Skeletal muscle satellite cell (primary cell): ENCODE results near the gene ZFHX3.

Experiments
- H3K27me3 ChIP-seq: 2 replicates; pipeline ENCODE4 v1.7.0; 2013; ENCODE audit warnings: low read length; ENCODE audit not compliant: control insufficient read depth, insufficient read depth
- H3K36me3 ChIP-seq: 2 replicates; pipeline ENCODE4 v1.7.0; 2013; ENCODE audit warnings: mild to moderate bottlenecking, control low read depth, low read length; ENCODE audit not compliant: insufficient read depth
- H3K4me1 ChIP-seq: 2 replicates; pipeline ENCODE4 v1.7.0; 2013; ENCODE audit warnings: low read length; ENCODE audit not compliant: control insufficient read depth, insufficient read depth
- H3K4me2 ChIP-seq: 2 replicates; pipeline ENCODE4 v1.7.0; 2013; ENCODE audit warnings: mild to moderate bottlenecking, low read length
- H3K4me3 ChIP-seq: 2 replicates; pipeline ENCODE4 v1.7.0; 2013; ENCODE audit warnings: low read length
- H3K9ac ChIP-seq: 2 replicates; pipeline ENCODE4 v1.7.0; 2013; ENCODE audit warnings: mild to moderate bottlenecking, low read depth, low read length, moderate library complexity
- H3K9me3 ChIP-seq: replicated peaks from 2 replicates; pipeline ENCODE4 v1.7.0; 2013; ENCODE audit warnings: mild to moderate bottlenecking, control low read depth, low read length

The ZFHX3 gene

GRCh38 chr16:72988569-72988968, 59.4 kb downstream of the ZFHX3 start:
- no peaks in the 10 kb centered on the region for H3K27me3 ChIP-seq
- no peaks in the 10 kb centered on the region for H3K9me3 ChIP-seq
- H3K9ac ChIP-seq: peak overlapping the region; percentile 50
- no peaks in the 10 kb centered on the region for H3K36me3 ChIP-seq
- H3K4me2 ChIP-seq: no peak overlapping the region
- no peak overlapping the region for H3K4me3 ChIP-seq
- peaks cover 97% of the 10 kb centered on the region for H3K4me1 ChIP-seq

- Histone ChIP-seq H3K4me1 (peaks cover 88% of the 10 kb centered on the region), H3K4me2 (no peak overlapping the region), H3K4me3 (no peak overlapping the region), H3K9ac (no peak overlapping the region), H3K27me3 (no peaks in the 10 kb centered on the region), H3K9me3 (no peaks in the 10 kb centered on the region), H3K36me3 (no peaks in the 10 kb centered on the region)
Measured at GRCh38 chr16:72987480-72987901, 60.4 kb downstream of the ZFHX3 start.

- H3K9me3 ChIP-seq: no peaks in the 10 kb centered on the region
- peak overlapping the region; percentile 81 for H3K9ac ChIP-seq
- peaks cover 78% of the 10 kb centered on the region for H3K4me1 ChIP-seq
- H3K27me3 ChIP-seq: no peaks in the 10 kb centered on the region
- no peaks in the 10 kb centered on the region for H3K36me3 ChIP-seq
- H3K4me2 ChIP-seq: peak overlapping the region; percentile 82
- H3K4me3 ChIP-seq: peak overlapping the region; percentile 59
Measured at GRCh38 chr16:72985995-72986394, 61.9 kb downstream of the ZFHX3 start.

GRCh38 chr16:72985148-72985941, 62.6 kb downstream of the ZFHX3 start:
- Histone ChIP-seq H3K4me3 (peak overlapping the region; percentile 59), H3K4me2 (peak overlapping the region; percentile 82), H3K36me3 (no peaks in the 10 kb centered on the region), H3K9ac (peak overlapping the region; percentile 81), H3K4me1 (peaks cover 71% of the 10 kb centered on the region), H3K27me3 (no peaks in the 10 kb centered on the region), H3K9me3 (no peaks in the 10 kb centered on the region)

GRCh38 chr16:72983728-72984350, 64.1 kb downstream of the ZFHX3 start:
- no peaks in the 10 kb centered on the region for H3K9me3 ChIP-seq
- H3K9ac ChIP-seq: no peak overlapping the region
- H3K4me2 ChIP-seq: no peak overlapping the region
- peaks cover 58% of the 10 kb centered on the region for H3K4me1 ChIP-seq
- H3K36me3 ChIP-seq: no peaks in the 10 kb centered on the region
- no peak overlapping the region for H3K4me3 ChIP-seq
- no peaks in the 10 kb centered on the region for H3K27me3 ChIP-seq

GRCh38 chr16:72983241-72983640, 64.7 kb downstream of the ZFHX3 start:
- Histone ChIP-seq H3K27me3 (no peaks in the 10 kb centered on the region), H3K9me3 (no peaks in the 10 kb centered on the region), H3K9ac (no peak overlapping the region), H3K4me1 (peaks cover 54% of the 10 kb centered on the region), H3K36me3 (no peaks in the 10 kb centered on the region), H3K4me2 (no peak overlapping the region), H3K4me3 (no peak overlapping the region)

- Histone ChIP-seq H3K4me2 (no peak overlapping the region), H3K9ac (no peak overlapping the region), H3K9me3 (no peaks in the 10 kb centered on the region), H3K27me3 (no peaks in the 10 kb centered on the region), H3K36me3 (peaks cover 8% of the 10 kb centered on the region), H3K4me3 (no peak overlapping the region), H3K4me1 (peaks cover 24% of the 10 kb centered on the region)
Measured at GRCh38 chr16:72979974-72980373, 68.0 kb downstream of the ZFHX3 start.

- Histone ChIP-seq H3K4me2 (no peak overlapping the region), H3K36me3 (peaks cover 8% of the 10 kb centered on the region), H3K9me3 (no peaks in the 10 kb centered on the region), H3K4me1 (peaks cover 12% of the 10 kb centered on the region), H3K27me3 (no peaks in the 10 kb centered on the region), H3K9ac (no peak overlapping the region), H3K4me3 (no peak overlapping the region)
Measured at GRCh38 chr16:72978212-72978611, 69.7 kb downstream of the ZFHX3 start.

- Histone ChIP-seq H3K9me3 (no peaks in the 10 kb centered on the region), H3K36me3 (peaks cover 8% of the 10 kb centered on the region), H3K9ac (no peak overlapping the region), H3K27me3 (no peaks in the 10 kb centered on the region), H3K4me1 (peaks cover 6% of the 10 kb centered on the region), H3K4me3 (no peak overlapping the region), H3K4me2 (no peak overlapping the region)
Measured at GRCh38 chr16:72977127-72977526, 70.8 kb downstream of the ZFHX3 start.

- H3K9me3 ChIP-seq: no peaks in the 10 kb centered on the region
Measured at GRCh38 chr16:72976438-72977064, 71.4 kb downstream of the ZFHX3 start.

GRCh38 chr16:72975809-72976437, 72.0 kb downstream of the ZFHX3 start:
- Histone ChIP-seq H3K9ac (no peak overlapping the region), H3K36me3 (peaks cover 8% of the 10 kb centered on the region), H3K9me3 (no peaks in the 10 kb centered on the region), H3K27me3 (no peaks in the 10 kb centered on the region), H3K4me3 (no peak overlapping the region), H3K4me2 (no peak overlapping the region), H3K4me1 (peaks cover 5% of the 10 kb centered on the region)

More at GRCh38 chr16:72976438-72977064, 71.4 kb downstream of the ZFHX3 start:
- no peak overlapping the region for H3K4me2 ChIP-seq
- no peak overlapping the region for H3K9ac ChIP-seq
- peaks cover 8% of the 10 kb centered on the region for H3K36me3 ChIP-seq
- H3K27me3 ChIP-seq: no peaks in the 10 kb centered on the region
- H3K4me1 ChIP-seq: peaks cover 5% of the 10 kb centered on the region
- no peak overlapping the region for H3K4me3 ChIP-seq
